ENCODE results near the gene FLYWCH2.

Gene FLYWCH2

DNA sequence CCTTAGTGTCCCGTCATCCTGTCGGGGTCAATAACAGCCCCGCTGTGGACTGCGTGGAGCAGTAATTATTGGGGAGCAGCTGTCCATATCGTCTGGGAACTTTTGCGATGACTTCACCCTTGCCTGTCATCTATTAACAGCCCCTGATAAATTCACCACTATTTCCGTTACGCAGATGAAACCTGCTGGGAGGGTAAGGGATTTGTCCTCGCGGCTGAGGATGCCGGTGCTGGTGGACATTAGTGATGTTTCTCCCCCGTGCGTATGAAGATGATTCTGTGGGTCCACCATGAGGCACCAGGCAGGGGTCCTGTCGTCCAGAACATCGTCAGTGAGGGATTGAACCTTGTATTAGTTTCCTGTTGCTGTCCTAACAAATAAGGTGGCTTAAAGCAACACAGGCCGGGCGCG, 1.0 kb downstream of the FLYWCH2 start:
- Histone ChIP-seq H3K79me1 (ENCODE audit: low read depth, low read length) (peaks cover 2% of the 10 kb centered on the region), H2AK5ac (ENCODE audit: low read depth, low read length) (no peak overlapping the region), H3K18ac (ENCODE audit: low read length) (no peak overlapping the region), H3K23ac (ENCODE audit: low read depth, low read length, poor library complexity) (no peak overlapping the region), H4K8ac (ENCODE audit: low read depth, low read length) (no peak overlapping the region), H3K36me3 (replicated peaks in 1 of 2; ENCODE audit: control insufficient read depth in 2 of 2, insufficient read depth in 2 of 2, low read length in 2 of 2) (no peaks in the 10 kb centered on the region), H3K4me2 (ENCODE audit: insufficient read depth, low read length, poor library complexity, severe bottlenecking) (no peak overlapping the region), H3K4ac (ENCODE audit: low read length) (no peak overlapping the region), H3K9ac (ENCODE audit: low read depth, low read length, poor library complexity) (peak overlapping the region; percentile 99), H3K14ac (ENCODE audit: low read length) (no peak overlapping the region), H2BK120ac (ENCODE audit: low read depth, low read length) (no peak overlapping the region), H2BK12ac (ENCODE audit: low read length) (no peak overlapping the region), H2BK5ac (ENCODE audit: low read length) (no peak overlapping the region), H4K91ac (ENCODE audit: low read depth, low read length, poor library complexity) (no peak overlapping the region), H2AFZ (ENCODE audit: low read length) (peak overlapping the region; percentile 95), H3K27me3 (ENCODE audit: control insufficient read depth in 3 of 3, insufficient read depth in 3 of 3, low read depth in 1 of 3, low read length in 3 of 3) (no peaks in the 10 kb centered on the region), H2BK15ac (ENCODE audit: low read length) (no peak overlapping the region), H3K27ac (replicated peaks; ENCODE audit: low read length) (no peak overlapping the region), H3K4me1 (ENCODE audit: control insufficient read depth in 2 of 2, insufficient read depth in 1 of 2, low read depth in 1 of 2, low read length in 2 of 2) (peaks cover 1 to 5% of the 10 kb centered on the region in 2 donors), H3K9me3 (replicated peaks in 1 of 2; ENCODE audit: control insufficient read depth in 2 of 2, insufficient read depth in 1 of 2, low read depth in 1 of 2, low read length in 2 of 2) (peaks cover 3 to 10% of the 10 kb centered on the region in 2 donors), H3K4me3 (ENCODE audit: low read length in 2 of 2) (peak overlapping the region; percentile 60 to 95)
- DNase-seq (ENCODE audit: low spot score), result no peak
- no CpG with 5 or more reads among the region's 18 CpGs for WGBS, 2 donors (ENCODE audit: extremely low coverage in 2 of 2, insufficient read length in 2 of 2, insufficient replicate concordance in 1 of 2)

DNA sequence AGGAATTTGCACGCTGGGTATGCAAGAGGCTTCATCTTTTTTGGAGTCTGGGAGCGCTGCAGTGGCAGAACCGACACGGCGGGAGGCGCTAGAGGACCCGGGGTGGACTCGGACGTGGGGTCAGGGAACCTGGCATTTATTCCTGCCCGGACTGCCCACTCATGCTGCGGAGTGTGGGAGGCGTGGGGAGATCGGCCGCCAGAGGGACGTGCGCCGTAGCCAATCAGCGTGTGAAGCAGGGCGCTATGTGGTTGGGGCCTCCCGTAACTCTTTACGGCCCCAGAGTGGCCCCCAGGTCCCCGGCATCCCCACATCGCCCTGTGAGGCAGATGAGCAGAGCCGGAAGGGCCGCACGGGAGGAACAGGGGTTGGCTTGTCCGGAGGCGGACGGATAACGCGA, 11.2 kb downstream of the FLYWCH2 start:
- Histone ChIP-seq H2BK15ac (ENCODE audit: low read length) (no peak overlapping the region), H3K79me1 (ENCODE audit: low read depth, low read length) (peaks cover 3% of the 10 kb centered on the region), H2BK120ac (ENCODE audit: low read depth, low read length) (no peak overlapping the region), H3K18ac (ENCODE audit: low read length) (no peak overlapping the region), H3K4me1 (ENCODE audit: control insufficient read depth in 2 of 2, insufficient read depth in 1 of 2, low read depth in 1 of 2, low read length in 2 of 2) (peaks cover 7 to 13% of the 10 kb centered on the region in 2 donors), H3K27ac (replicated peaks; ENCODE audit: low read length) (no peak overlapping the region), H3K4ac (ENCODE audit: low read length) (no peak overlapping the region), H4K8ac (ENCODE audit: low read depth, low read length) (no peak overlapping the region), H3K36me3 (replicated peaks in 1 of 2; ENCODE audit: control insufficient read depth in 2 of 2, insufficient read depth in 2 of 2, low read length in 2 of 2) (peaks cover 8 to 10% of the 10 kb centered on the region in 2 donors), H3K9me3 (replicated peaks in 1 of 2; ENCODE audit: control insufficient read depth in 2 of 2, insufficient read depth in 1 of 2, low read depth in 1 of 2, low read length in 2 of 2) (no peaks in the 10 kb centered on the region), H3K9ac (ENCODE audit: low read depth, low read length, poor library complexity) (no peak overlapping the region), H2BK12ac (ENCODE audit: low read length) (peak overlapping the region; percentile 22), H2BK5ac (ENCODE audit: low read length) (no peak overlapping the region), H3K4me2 (ENCODE audit: insufficient read depth, low read length, poor library complexity, severe bottlenecking) (no peak overlapping the region), H3K14ac (ENCODE audit: low read length) (no peak overlapping the region), H2AK5ac (ENCODE audit: low read depth, low read length) (no peak overlapping the region), H3K27me3 (ENCODE audit: control insufficient read depth in 3 of 3, insufficient read depth in 3 of 3, low read depth in 1 of 3, low read length in 3 of 3) (no peaks in the 10 kb centered on the region), H2AFZ (ENCODE audit: low read length) (no peak overlapping the region), H4K91ac (ENCODE audit: low read depth, low read length, poor library complexity) (no peak overlapping the region), H3K23ac (ENCODE audit: low read depth, low read length, poor library complexity) (peak overlapping the region; percentile 80), H3K4me3 (ENCODE audit: low read length in 2 of 2) (no peak overlapping the region)
- DNase-seq (ENCODE audit: low spot score), result no peak
- WGBS, 2 donors (ENCODE audit: extremely low coverage in 2 of 2, insufficient read length in 2 of 2, insufficient replicate concordance in 1 of 2), result no CpG with 5 or more reads among the region's 31 CpGs

DNA sequence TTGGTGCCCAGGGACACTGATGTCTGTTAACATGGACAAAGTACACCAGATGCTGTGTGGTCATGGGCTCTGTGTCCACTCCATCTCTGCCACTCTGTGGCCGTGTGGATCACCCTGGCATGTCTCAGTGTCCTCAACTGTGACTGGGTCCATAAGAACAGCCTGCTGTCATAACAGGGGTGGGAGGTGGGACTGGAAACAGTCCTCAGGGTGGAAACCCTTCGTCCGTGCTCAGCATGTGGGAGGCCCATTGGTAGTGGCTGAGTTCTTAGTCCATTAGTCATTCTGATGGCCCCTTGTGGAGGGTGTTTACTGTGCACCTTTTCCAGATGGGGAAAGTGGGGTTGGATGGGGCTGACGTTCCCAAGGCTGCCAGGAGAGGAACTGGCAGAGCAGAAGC, 12.8 kb downstream of the FLYWCH2 start:
- H4K8ac ChIP-seq (ENCODE audit: low read depth, low read length), result no peak overlapping the region
- no peak overlapping the region for H2BK120ac ChIP-seq (ENCODE audit: low read depth, low read length)
- no peaks in the 10 kb centered on the region for H3K9me3 ChIP-seq (replicated peaks in 1 of 2; ENCODE audit: control insufficient read depth in 2 of 2, insufficient read depth in 1 of 2, low read depth in 1 of 2, low read length in 2 of 2)
- H3K79me1 ChIP-seq (ENCODE audit: low read depth, low read length), result peaks cover 3% of the 10 kb centered on the region
- H3K9ac ChIP-seq (ENCODE audit: low read depth, low read length, poor library complexity), result no peak overlapping the region
- no peak overlapping the region for H4K91ac ChIP-seq (ENCODE audit: low read depth, low read length, poor library complexity)
- peaks cover 9 to 15% of the 10 kb centered on the region in 2 donors for H3K4me1 ChIP-seq (ENCODE audit: control insufficient read depth in 2 of 2, insufficient read depth in 1 of 2, low read depth in 1 of 2, low read length in 2 of 2)
- no peak overlapping the region for H3K14ac ChIP-seq (ENCODE audit: low read length)
- peak overlapping the region in 1 of 2 donors; percentile 44 for H3K4me3 ChIP-seq (ENCODE audit: low read length in 2 of 2)
- H2AK5ac ChIP-seq (ENCODE audit: low read depth, low read length), result no peak overlapping the region
- peaks cover 8 to 10% of the 10 kb centered on the region in 2 donors for H3K36me3 ChIP-seq (replicated peaks in 1 of 2; ENCODE audit: control insufficient read depth in 2 of 2, insufficient read depth in 2 of 2, low read length in 2 of 2)
- H2BK5ac ChIP-seq (ENCODE audit: low read length), result no peak overlapping the region
- H3K27ac ChIP-seq (replicated peaks; ENCODE audit: low read length), result no peak overlapping the region
- H3K4ac ChIP-seq (ENCODE audit: low read length), result no peak overlapping the region
- H2BK12ac ChIP-seq (ENCODE audit: low read length), result no peak overlapping the region
- no peak overlapping the region for H3K18ac ChIP-seq (ENCODE audit: low read length)
- no peaks in the 10 kb centered on the region for H3K27me3 ChIP-seq (ENCODE audit: control insufficient read depth in 3 of 3, insufficient read depth in 3 of 3, low read depth in 1 of 3, low read length in 3 of 3)
- no peak overlapping the region for H3K4me2 ChIP-seq (ENCODE audit: insufficient read depth, low read length, poor library complexity, severe bottlenecking)
- H2BK15ac ChIP-seq (ENCODE audit: low read length), result no peak overlapping the region
- no peak overlapping the region for H3K23ac ChIP-seq (ENCODE audit: low read depth, low read length, poor library complexity)
- WGBS, 2 donors (ENCODE audit: extremely low coverage in 2 of 2, insufficient read length in 2 of 2, insufficient replicate concordance in 1 of 2), result no CpG with 5 or more reads among the region's 4 CpGs
- no peak overlapping the region for H2AFZ ChIP-seq (ENCODE audit: low read length)
- DNase-seq (ENCODE audit: low spot score), result no peak

DNA sequence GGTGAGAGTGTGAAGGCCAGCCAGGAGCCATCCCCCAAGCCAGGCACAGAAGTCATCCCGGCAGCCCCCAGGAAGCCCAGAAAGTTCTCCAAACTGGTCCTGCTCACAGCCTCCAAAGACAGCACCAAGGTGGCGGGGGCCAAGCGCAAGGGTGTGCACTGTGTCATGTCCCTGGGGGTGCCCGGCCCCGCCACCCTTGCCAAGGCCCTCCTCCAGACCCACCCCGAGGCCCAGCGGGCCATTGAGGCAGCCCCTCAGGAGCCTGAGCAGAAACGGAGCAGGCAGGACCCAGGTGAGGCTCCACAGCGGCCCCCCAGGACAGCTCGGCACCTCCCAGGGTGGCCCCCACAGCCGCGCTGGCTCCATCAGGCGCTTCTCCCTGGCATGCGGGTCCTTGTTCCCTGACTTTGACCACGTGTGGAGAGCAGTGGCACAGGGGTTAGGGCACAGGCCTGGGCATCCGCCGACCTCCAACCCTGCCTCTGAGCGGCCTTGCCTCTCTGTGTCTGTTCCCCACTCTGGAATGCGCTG, 13.5 kb downstream of the FLYWCH2 start:
- Histone ChIP-seq H2BK15ac (ENCODE audit: low read length) (no peak overlapping the region), H2AFZ (ENCODE audit: low read length) (no peak overlapping the region), H3K14ac (ENCODE audit: low read length) (no peak overlapping the region), H3K4me3 (ENCODE audit: low read length in 2 of 2) (no peak overlapping the region), H3K18ac (ENCODE audit: low read length) (no peak overlapping the region), H2BK12ac (ENCODE audit: low read length) (no peak overlapping the region), H3K4me2 (ENCODE audit: insufficient read depth, low read length, poor library complexity, severe bottlenecking) (no peak overlapping the region), H2AK5ac (ENCODE audit: low read depth, low read length) (no peak overlapping the region), H3K27me3 (ENCODE audit: control insufficient read depth in 3 of 3, insufficient read depth in 3 of 3, low read depth in 1 of 3, low read length in 3 of 3) (no peaks in the 10 kb centered on the region), H3K27ac (replicated peaks; ENCODE audit: low read length) (no peak overlapping the region), H3K79me1 (ENCODE audit: low read depth, low read length) (peaks cover 3% of the 10 kb centered on the region), H3K4ac (ENCODE audit: low read length) (no peak overlapping the region), H4K8ac (ENCODE audit: low read depth, low read length) (no peak overlapping the region), H2BK5ac (ENCODE audit: low read length) (peak overlapping the region; percentile 24), H3K9me3 (replicated peaks in 1 of 2; ENCODE audit: control insufficient read depth in 2 of 2, insufficient read depth in 1 of 2, low read depth in 1 of 2, low read length in 2 of 2) (no peaks in the 10 kb centered on the region), H3K9ac (ENCODE audit: low read depth, low read length, poor library complexity) (no peak overlapping the region), H3K23ac (ENCODE audit: low read depth, low read length, poor library complexity) (no peak overlapping the region), H4K91ac (ENCODE audit: low read depth, low read length, poor library complexity) (no peak overlapping the region), H3K4me1 (ENCODE audit: control insufficient read depth in 2 of 2, insufficient read depth in 1 of 2, low read depth in 1 of 2, low read length in 2 of 2) (peaks cover 9 to 15% of the 10 kb centered on the region in 2 donors), H3K36me3 (replicated peaks in 1 of 2; ENCODE audit: control insufficient read depth in 2 of 2, insufficient read depth in 2 of 2, low read length in 2 of 2) (peaks cover 8 to 10% of the 10 kb centered on the region in 2 donors), H2BK120ac (ENCODE audit: low read depth, low read length) (no peak overlapping the region)
- DNase-seq (ENCODE audit: low spot score), result no peak
- WGBS, 2 donors (ENCODE audit: extremely low coverage in 2 of 2, insufficient read length in 2 of 2, insufficient replicate concordance in 1 of 2), result no CpG with 5 or more reads among the region's 19 CpGs
